K562 (cell line): ENCODE data around the gene SP140L.

ENCODE experiments used
- CTBP1 ChIP-seq: fragments of 450-650 bp; IDR thresholded peaks from 2 replicates; pipeline ENCODE4 v1.6.1; 2016; ENCODE audit warnings: borderline replicate concordance
- EP300 ChIP-seq: IDR thresholded peaks from 2 replicates; pipeline ENCODE4 v1.6.1; 2012; ENCODE audit warnings: low read length, improper control_type of control experiment
- GABPA ChIP-seq: fragments of 200-800 bp; sonication (Bioruptor generic); conservative IDR thresholded peaks from 2 replicates; pipeline ENCODE4 v1.6.1; 2016; ENCODE audit warnings: low read depth, missing genetic modification characterization, missing compliant biosample characterization
- MAFK ChIP-seq: IDR thresholded peaks from 2 replicates; pipeline ENCODE4 v1.6.1; 2011; ENCODE audit warnings: low read length, improper control_type of control experiment
- SIX5 ChIP-seq, 2 experiments: IDR thresholded peaks; 2 replicates each; pipeline ENCODE4 v1.6.1; 2011; ENCODE audit warnings: low read length in 2 of 2, borderline replicate concordance in 1 of 2, low read depth in 1 of 2, mild to moderate bottlenecking in 1 of 2, moderate library complexity in 1 of 2; ENCODE audit not compliant: insufficient read depth in 1 of 2
- TAF15 ChIP-seq: fragments of 200-400 bp; formaldehyde crosslinking; IDR thresholded peaks from 2 replicates; pipeline ENCODE4 v1.6.1; 2017; ENCODE audit warnings: mild to moderate bottlenecking, low read depth, low read length, moderate library complexity
- TAF7 ChIP-seq: fragments of 450-650 bp; IDR thresholded peaks from 2 replicates; pipeline ENCODE4 v1.6.1; 2016; ENCODE audit warnings: missing genetic modification characterization, missing compliant biosample characterization
- ZFP36 ChIP-seq: fragments of 150-350 bp; IDR thresholded peaks from 2 replicates; pipeline ENCODE4 v1.6.1; 2018; ENCODE audit warnings: low read length, low read depth; ENCODE audit not compliant: partially characterized antibody
- ZNF282 ChIP-seq: sonication (generic); formaldehyde crosslinking; IDR thresholded peaks from 2 replicates; pipeline ENCODE4 v1.8.1; 2023; ENCODE audit warnings: missing genetic modification reagents
- TF ChIP-seq, protein P1 (sequence below), 3 experiments: IDR thresholded peaks in 2 of 3; conservative IDR thresholded peaks in 1 of 3; 2 replicates each; pipeline ENCODE4 v1.5.1; 2011 to 2012; ENCODE audit warnings: low read length in 3 of 3, mild to moderate bottlenecking in 3 of 3, control low read depth in 2 of 3, improper control_type of control experiment in 1 of 3, inconsistent platforms in 1 of 3, low read depth in 1 of 3, mixed read lengths in 1 of 3, moderate library complexity in 1 of 3; ENCODE audit not compliant: insufficient read depth in 2 of 3
- TF ChIP-seq, protein P2 (sequence below): fragments of 250-450 bp; sonication (Bioruptor Pico); IDR thresholded peaks from 2 replicates; pipeline ENCODE4 v1.5.0; 2021; ENCODE audit warnings: mild to moderate bottlenecking, borderline replicate concordance
- TF ChIP-seq, protein P3 (sequence below): sonication (generic); formaldehyde crosslinking; IDR thresholded peaks from 2 replicates; pipeline ENCODE4 v1.4.0; 2020; ENCODE audit warnings: mild to moderate bottlenecking, missing genetic modification reagents

DNA sequence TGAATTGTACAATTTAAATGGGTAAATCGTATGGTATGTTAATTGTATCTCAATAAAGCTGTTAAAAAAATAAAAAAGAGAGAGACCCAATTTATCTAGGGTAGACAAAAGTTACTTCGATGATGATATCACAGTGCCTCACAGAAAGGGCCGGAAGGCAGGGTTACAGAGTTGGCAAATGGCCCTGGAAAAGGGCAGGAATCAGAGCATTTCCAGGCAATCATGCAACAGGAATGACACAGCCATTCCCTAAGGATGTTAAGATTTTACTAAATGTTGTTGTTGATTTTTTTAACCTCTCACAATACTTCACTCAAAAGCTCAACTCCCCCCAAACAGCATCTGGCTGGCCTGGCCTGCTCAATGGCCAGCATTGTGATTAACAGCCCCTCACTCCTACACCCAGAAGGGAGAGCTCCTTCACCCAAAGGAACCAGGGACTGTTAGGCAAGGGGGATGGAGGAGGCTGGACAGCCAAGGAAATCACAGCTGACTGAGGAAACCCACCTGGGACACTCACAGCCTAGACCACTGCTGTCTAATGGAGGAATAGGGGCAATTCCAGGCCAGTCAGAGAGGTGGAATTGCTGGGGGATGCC is 81.3 kb downstream of the SP140L start:
- TF ChIP-seq GABPA (no peak), EP300 (no peak), ZNF282 (CRISPR knock-in tag) (no peak), TAF15 (no peak), CTBP1 (no peak), MAFK (no peak), TAF7 (tag) (no peak), SIX5 (IDR thresholded peaks at IDR 0.05; ENCODE audit: borderline replicate concordance in 1 of 2, insufficient read depth in 1 of 2, low read depth in 1 of 2, low read length in 2 of 2) (no peak), ZFP36 (no peak)
- TF ChIP-seq, protein P1, sequence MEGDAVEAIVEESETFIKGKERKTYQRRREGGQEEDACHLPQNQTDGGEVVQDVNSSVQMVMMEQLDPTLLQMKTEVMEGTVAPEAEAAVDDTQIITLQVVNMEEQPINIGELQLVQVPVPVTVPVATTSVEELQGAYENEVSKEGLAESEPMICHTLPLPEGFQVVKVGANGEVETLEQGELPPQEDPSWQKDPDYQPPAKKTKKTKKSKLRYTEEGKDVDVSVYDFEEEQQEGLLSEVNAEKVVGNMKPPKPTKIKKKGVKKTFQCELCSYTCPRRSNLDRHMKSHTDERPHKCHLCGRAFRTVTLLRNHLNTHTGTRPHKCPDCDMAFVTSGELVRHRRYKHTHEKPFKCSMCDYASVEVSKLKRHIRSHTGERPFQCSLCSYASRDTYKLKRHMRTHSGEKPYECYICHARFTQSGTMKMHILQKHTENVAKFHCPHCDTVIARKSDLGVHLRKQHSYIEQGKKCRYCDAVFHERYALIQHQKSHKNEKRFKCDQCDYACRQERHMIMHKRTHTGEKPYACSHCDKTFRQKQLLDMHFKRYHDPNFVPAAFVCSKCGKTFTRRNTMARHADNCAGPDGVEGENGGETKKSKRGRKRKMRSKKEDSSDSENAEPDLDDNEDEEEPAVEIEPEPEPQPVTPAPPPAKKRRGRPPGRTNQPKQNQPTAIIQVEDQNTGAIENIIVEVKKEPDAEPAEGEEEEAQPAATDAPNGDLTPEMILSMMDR (IDR thresholded peaks at IDR 0.05 in 2 of 3, conservative IDR thresholded peaks at IDR 0.05 in 1 of 3; ENCODE audit: insufficient read depth in 2 of 3, low read depth in 1 of 3, low read length in 3 of 3): no peak
- TF ChIP-seq, protein P2, sequence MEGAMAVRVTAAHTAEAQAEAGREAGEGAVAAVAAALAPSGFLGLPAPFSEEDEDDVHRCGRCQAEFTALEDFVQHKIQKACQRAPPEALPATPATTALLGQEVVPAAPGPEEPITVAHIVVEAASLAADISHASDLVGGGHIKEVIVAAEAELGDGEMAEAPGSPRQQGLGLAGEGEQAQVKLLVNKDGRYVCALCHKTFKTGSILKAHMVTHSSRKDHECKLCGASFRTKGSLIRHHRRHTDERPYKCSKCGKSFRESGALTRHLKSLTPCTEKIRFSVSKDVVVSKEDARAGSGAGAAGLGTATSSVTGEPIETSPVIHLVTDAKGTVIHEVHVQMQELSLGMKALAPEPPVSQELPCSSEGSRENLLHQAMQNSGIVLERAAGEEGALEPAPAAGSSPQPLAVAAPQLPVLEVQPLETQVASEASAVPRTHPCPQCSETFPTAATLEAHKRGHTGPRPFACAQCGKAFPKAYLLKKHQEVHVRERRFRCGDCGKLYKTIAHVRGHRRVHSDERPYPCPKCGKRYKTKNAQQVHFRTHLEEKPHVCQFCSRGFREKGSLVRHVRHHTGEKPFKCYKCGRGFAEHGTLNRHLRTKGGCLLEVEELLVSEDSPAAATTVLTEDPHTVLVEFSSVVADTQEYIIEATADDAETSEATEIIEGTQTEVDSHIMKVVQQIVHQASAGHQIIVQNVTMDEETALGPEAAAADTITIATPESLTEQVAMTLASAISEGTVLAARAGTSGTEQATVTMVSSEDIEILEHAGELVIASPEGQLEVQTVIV: no peak
- TF ChIP-seq, protein P3, sequence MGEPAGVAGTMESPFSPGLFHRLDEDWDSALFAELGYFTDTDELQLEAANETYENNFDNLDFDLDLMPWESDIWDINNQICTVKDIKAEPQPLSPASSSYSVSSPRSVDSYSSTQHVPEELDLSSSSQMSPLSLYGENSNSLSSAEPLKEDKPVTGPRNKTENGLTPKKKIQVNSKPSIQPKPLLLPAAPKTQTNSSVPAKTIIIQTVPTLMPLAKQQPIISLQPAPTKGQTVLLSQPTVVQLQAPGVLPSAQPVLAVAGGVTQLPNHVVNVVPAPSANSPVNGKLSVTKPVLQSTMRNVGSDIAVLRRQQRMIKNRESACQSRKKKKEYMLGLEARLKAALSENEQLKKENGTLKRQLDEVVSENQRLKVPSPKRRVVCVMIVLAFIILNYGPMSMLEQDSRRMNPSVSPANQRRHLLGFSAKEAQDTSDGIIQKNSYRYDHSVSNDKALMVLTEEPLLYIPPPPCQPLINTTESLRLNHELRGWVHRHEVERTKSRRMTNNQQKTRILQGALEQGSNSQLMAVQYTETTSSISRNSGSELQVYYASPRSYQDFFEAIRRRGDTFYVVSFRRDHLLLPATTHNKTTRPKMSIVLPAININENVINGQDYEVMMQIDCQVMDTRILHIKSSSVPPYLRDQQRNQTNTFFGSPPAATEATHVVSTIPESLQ (CRISPR knock-in tag): no peak
